Effector memory CD4-positive, alpha-beta T cell (primary cell): ENCODE measurements around the gene SMARCC2.

ENCODE experiments used
- DNase-seq, 3 donors: peaks; one replicate each; pipeline ENCODE4 v3.0.0-alpha.2; 2020
- H3K27ac ChIP-seq: 2 replicates; pipeline ENCODE4 v1.7.0; 2013; ENCODE audit warnings: mild to moderate bottlenecking, low read length, moderate library complexity; ENCODE audit not compliant: insufficient read depth, poor library complexity, severe bottlenecking
- H3K27me3 ChIP-seq: replicated peaks from 2 replicates; pipeline ENCODE4 v1.7.0; 2013; ENCODE audit warnings: mild to moderate bottlenecking, low read length; ENCODE audit not compliant: insufficient read depth, control insufficient read depth, poor library complexity, severe bottlenecking
- H3K36me3 ChIP-seq: 2 replicates; pipeline ENCODE4 v1.7.0; 2013; ENCODE audit warnings: mild to moderate bottlenecking, low read length, moderate library complexity; ENCODE audit not compliant: control insufficient read depth, insufficient read depth
- H3K4me1 ChIP-seq: 2 replicates; pipeline ENCODE4 v1.7.0; 2013; ENCODE audit warnings: low read length, mild to moderate bottlenecking; ENCODE audit not compliant: control insufficient read depth, insufficient read depth, poor library complexity, severe bottlenecking
- H3K4me3 ChIP-seq: 2 replicates; pipeline ENCODE4 v1.7.0; 2013; ENCODE audit warnings: low read length, low read depth, mild to moderate bottlenecking; ENCODE audit not compliant: insufficient read depth, poor library complexity, severe bottlenecking
- H3K9me3 ChIP-seq: 2 replicates; pipeline ENCODE4 v1.7.0; 2013; ENCODE audit warnings: mild to moderate bottlenecking, low read length, moderate library complexity; ENCODE audit not compliant: control insufficient read depth

SMARCC2 gene

DNA sequence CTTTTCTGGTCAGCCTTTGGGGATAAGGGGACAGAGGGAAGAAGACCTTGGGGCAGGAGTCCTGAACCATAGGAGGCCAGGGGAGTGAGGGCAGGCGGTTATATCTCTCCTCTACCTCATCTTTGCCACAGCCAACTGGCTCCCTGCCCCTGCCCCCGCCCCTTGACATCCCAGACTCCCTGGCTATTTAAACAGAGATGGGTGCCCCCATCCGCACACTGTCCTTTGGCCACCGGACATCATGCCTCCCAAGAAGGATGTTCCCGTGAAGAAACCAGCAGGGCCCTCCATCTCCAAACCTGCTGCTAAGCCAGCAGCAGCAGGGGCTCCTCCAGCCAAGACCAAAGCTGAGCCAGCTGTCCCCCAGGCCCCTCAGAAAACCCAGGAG, 35.6 kb downstream of the SMARCC2 start:
- H3K9me3 ChIP-seq = no peaks in the 10 kb centered on the region
- no peak overlapping the region for H3K4me3 ChIP-seq
- DNase-seq = no peak
- H3K4me1 ChIP-seq = peaks cover 28% of the 10 kb centered on the region
- H3K36me3 ChIP-seq = no peaks in the 10 kb centered on the region
- no peak overlapping the region for H3K27ac ChIP-seq
- H3K27me3 ChIP-seq = no peaks in the 10 kb centered on the region

DNA sequence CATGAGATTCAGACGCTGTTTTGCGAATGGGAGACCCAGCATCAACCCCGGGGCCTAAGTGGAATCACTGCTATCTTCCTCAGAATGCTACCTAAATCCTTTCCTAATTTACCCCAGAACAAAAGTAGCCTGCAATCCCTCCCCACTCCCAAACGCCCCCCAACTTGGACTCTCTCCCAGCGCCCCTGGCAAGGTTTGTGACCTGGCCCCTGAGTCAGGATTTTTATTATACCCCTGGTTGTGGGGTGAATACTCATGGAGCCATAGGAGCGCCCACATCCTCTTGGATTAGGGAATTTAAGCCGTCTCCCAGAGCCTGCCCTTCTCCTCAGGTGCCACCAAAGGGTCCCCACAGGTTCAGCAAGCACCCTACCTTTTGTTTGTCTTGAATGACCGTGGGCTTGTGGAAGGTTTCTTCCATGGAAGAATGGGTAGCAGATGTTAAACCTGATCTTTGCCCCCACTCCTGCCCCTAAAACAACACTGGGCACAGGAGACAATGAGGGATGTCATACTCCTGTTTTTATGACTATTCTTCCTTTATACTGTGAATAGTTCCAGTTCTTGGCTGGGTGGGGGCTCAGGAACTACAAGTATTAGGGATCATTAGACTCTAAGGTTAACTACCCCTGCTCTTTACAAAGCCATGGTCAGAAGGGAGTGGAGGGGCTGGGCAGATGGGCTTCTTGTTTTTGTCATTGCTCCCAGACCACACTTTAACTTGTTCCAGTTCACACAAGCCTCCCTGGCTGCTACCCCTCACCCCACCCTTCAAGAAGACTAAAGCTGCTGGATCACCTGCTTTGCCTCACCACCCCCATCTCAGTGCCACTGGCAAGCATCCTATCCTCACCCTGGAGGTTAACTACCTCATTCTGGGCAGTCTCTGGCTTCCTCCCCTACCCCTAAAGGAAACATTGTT, 36.3 kb downstream of the SMARCC2 start:
- no peaks in the 10 kb centered on the region for H3K27me3 ChIP-seq
- H3K36me3 ChIP-seq = no peaks in the 10 kb centered on the region
- DNase-seq = no peak
- H3K9me3 ChIP-seq = no peaks in the 10 kb centered on the region
- peak overlapping the region; percentile 55 for H3K4me3 ChIP-seq
- H3K4me1 ChIP-seq = peaks cover 28% of the 10 kb centered on the region
- peak overlapping the region; percentile 88 for H3K27ac ChIP-seq

DNA sequence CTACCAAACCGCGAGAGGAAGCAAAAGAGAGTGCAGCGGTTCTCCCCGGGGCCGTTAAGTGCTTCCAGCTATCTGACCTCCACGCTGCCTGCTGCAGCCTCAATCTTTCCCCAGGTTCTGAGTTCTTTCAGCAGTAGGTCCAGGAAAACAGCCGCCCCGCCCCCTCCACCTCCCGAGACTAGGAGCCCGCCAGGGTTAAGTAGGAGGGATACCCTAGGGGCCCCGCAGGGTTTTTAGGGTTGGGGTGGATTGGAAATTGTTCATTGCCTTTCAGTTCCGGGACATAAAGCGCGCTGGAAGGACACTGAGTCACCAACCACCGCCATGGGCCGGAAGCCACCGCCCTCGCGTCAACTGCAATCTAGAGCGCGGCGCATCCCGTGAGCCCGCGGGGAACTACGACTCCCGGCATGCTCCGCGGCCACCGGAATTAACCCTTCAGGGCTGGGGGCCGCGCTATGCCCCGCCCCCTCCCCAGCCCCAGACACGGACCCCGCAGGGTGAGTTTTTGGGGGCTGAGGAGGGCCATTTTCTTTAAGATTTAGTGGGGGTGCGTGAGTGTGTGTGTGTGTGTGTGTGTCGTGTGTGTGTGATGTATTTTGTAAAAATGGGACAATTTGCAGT, 37.0 kb downstream of the SMARCC2 start, which contains the start of gene MYL6B:
Gene MYL6B, plus strand, starts transcription at position 456 of the 624 bp plus-strand sequence. CDS start 1,332 bp downstream, outside the sequence.
- H3K4me3 ChIP-seq = peak within 1 kb of the TSS; percentile 55
- H3K27ac ChIP-seq = peak within 1 kb of the TSS; percentile 88

DNA sequence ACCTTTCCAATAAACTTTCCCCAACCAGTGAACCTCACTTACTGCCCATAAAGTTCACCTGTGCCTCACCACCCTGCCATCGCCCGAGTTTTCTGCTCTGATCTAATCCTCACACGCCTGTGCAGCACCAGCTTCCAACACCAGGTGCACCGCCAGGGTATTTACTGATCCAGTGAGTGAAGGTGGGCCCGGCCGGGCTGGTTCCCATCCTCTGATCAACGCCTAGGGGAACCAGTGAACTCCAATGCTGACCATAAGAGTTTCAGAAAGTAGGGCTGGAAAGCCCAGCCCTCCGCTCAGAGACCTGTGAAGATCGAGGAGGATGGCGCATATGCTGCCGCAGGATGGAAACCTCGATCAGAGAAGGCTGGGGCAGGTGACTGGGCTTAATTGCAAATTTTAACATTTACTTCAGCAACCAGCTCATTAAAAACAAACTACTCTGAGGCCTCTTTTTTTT, 37.6 kb downstream of the SMARCC2 start:
- Histone ChIP-seq H3K4me1 (peaks cover 21% of the 10 kb centered on the region), H3K9me3 (no peaks in the 10 kb centered on the region), H3K27ac (peak overlapping the region; percentile 88), H3K36me3 (no peaks in the 10 kb centered on the region), H3K27me3 (no peaks in the 10 kb centered on the region), H3K4me3 (peak overlapping the region; percentile 55)
- peak; percentile 26 to 52 (median 47) for DNase-seq

More for the DNA sequence above, 37.0 kb downstream of the SMARCC2 start, which contains the start of gene MYL6B:
- peaks cover 23% of the 10 kb centered on the region for H3K4me1 ChIP-seq
- no peaks in the 10 kb centered on the region for H3K36me3 ChIP-seq
- no peaks in the 10 kb centered on the region for H3K27me3 ChIP-seq
- H3K9me3 ChIP-seq = no peaks in the 10 kb centered on the region
- DNase-seq = peak; percentile 82 to 87 (median 85)

GRCh38 chr12:56150563-56150962, 38.7 kb downstream of the SMARCC2 start:
- peaks cover 21% of the 10 kb centered on the region for H3K4me1 ChIP-seq
- no peak for DNase-seq

DNA sequence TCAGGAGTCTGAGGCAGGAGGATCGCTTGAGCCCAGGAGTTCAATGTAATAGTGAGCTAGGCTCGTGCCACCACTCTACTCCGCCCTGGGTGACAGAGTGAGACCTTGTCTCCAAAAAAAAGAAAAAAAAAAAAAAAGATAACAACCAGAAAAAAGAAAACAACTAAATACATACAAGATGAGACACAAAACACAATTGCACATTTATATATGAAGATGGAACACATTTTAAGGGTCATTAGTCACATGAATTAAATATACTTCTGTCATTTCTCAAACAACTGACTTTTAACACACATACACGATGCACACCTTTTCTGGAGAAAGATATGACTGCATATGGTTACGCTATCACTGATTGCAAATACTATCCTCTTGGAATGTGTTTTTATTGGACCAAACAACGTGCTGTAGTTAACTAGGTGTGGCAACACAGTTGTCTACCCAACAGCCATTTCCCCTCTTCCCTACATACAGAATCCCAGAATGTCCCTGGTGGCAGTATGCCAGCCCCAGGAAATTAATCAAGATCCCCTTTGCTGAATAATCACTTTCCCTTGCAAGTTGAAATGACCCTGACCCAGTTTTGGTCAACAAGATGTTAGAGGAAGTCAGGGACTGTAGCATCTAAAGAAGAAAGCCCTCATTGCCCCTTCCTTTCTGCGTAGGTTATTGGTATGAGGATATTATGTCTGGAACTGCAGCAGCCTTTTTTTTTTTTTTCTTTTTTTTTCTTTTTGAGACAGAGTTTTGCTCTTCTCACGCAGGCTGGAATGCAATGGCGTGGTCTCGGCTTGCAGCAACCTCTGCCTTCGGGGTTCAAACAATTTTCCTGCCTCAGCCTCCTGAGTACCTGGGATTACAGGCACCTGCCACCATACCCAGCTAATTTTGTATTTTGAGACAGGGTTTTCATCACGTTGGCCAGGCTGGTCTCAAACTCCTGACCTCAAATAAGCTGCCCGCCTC, 42.5 kb downstream of the SMARCC2 start:
- H3K27ac ChIP-seq = no peak overlapping the region
- H3K9me3 ChIP-seq = no peaks in the 10 kb centered on the region
- H3K4me3 ChIP-seq = no peak overlapping the region
- H3K27me3 ChIP-seq = no peaks in the 10 kb centered on the region
- H3K4me1 ChIP-seq = peaks cover 22% of the 10 kb centered on the region
- peaks cover 35% of the 10 kb centered on the region for H3K36me3 ChIP-seq
- DNase-seq = no peak

More at GRCh38 chr12:56150563-56150962, 38.7 kb downstream of the SMARCC2 start:
- Histone ChIP-seq H3K36me3 (no peaks in the 10 kb centered on the region), H3K27ac (no peak overlapping the region), H3K27me3 (no peaks in the 10 kb centered on the region), H3K9me3 (no peaks in the 10 kb centered on the region), H3K4me3 (no peak overlapping the region)

GRCh38 chr12:56145217-56145616, 44.1 kb downstream of the SMARCC2 start:
- no peak overlapping the region for H3K4me3 ChIP-seq
- no peak overlapping the region for H3K27ac ChIP-seq
- peaks cover 13% of the 10 kb centered on the region for H3K4me1 ChIP-seq
- no peaks in the 10 kb centered on the region for H3K9me3 ChIP-seq
- H3K36me3 ChIP-seq = peaks cover 43% of the 10 kb centered on the region
- H3K27me3 ChIP-seq = no peaks in the 10 kb centered on the region
- no peak for DNase-seq

GRCh38 chr12:56143870-56144269, 45.4 kb downstream of the SMARCC2 start:
- H3K4me1 ChIP-seq = peaks cover 13% of the 10 kb centered on the region
- DNase-seq = no peak
- no peaks in the 10 kb centered on the region for H3K9me3 ChIP-seq
- H3K27ac ChIP-seq = no peak overlapping the region
- no peak overlapping the region for H3K4me3 ChIP-seq
- H3K27me3 ChIP-seq = no peaks in the 10 kb centered on the region
- H3K36me3 ChIP-seq = peaks cover 49% of the 10 kb centered on the region

- Histone ChIP-seq H3K36me3 (peaks cover 53% of the 10 kb centered on the region), H3K9me3 (no peaks in the 10 kb centered on the region), H3K4me1 (peaks cover 18% of the 10 kb centered on the region), H3K27ac (no peak overlapping the region), H3K4me3 (no peak overlapping the region), H3K27me3 (no peaks in the 10 kb centered on the region)
- no peak for DNase-seq
Measured at GRCh38 chr12:56143217-56143616, 46.1 kb downstream of the SMARCC2 start.
